ENCODE results near the gene NFATC4. TPM values are rescaled to one million over a fixed set of nuclear protein-coding genes. Genes with fewer than 3 reads are reported as not detected.

NFATC4 gene
- total and polyA plus RNA-seq, 10 of the 15 experiments (the other 5 are each of a cell fraction or from before 2014, with no cell fraction given): 0.97 to 14.3 (median 4.9) TPM

GRCh38 chr14:24411443-24412389, 43.7 kb downstream of the NFATC4 start (continued):
- TF ChIP-seq CEBPZ (IDR thresholded peaks at IDR 0.05; ENCODE audit: low read depth, low read length) (no peak), CBFB (IDR thresholded peaks at IDR 0.05; ENCODE audit: low read depth) (no peak), STAT3 (IDR thresholded peaks at IDR 0.05; ENCODE audit: low read depth, low read length) (no peak)

- ChIA-PET CTCF (interaction anchor here (0.8 to 3.5 kb wide), 8 partner anchors 11 to 106 kb away, joined by 3 to 18 read pairs (median 3); partner anchors contain the start of genes CIDEB and RIPK3), RAD21 (ENCODE audit: unreplicated experiment) (interaction anchor here (1.0 to 1.7 kb wide), 2 partner anchors 18 to 81 kb away, joined by 4 to 7 read pairs; no protein-coding TSS in a partner anchor), SMC1A (ENCODE audit: uncharacterized antibody, unreplicated experiment) (interaction anchor here (0.7 to 2.2 kb wide), 5 partner anchors 11 to 52 kb away, joined by 3 to 14 read pairs (median 3); no protein-coding TSS in a partner anchor), POLR2A (no interaction called here)
- H2AFZ ChIP-seq (ENCODE audit: control insufficient read depth, low read depth, low read length): no peak overlapping the region
- FAIRE-seq: no peak
- no peak for DNase-seq (ENCODE audit: low read depth, low spot score)
- no peaks in the 10 kb centered on the region for H3K9me3 ChIP-seq (replicated peaks; ENCODE audit: control insufficient read depth, insufficient read depth, low read length)
- no peak overlapping the region for H3K9ac ChIP-seq (ENCODE audit: control insufficient read depth, insufficient read depth, low read length)
- no peak overlapping the region for H3K4me3 ChIP-seq
- H3K36me3 ChIP-seq (ENCODE audit: control insufficient read depth in 2 of 2, insufficient read depth in 2 of 2, low read length in 1 of 2): no peaks in the 10 kb centered on the region
- in situ Hi-C loops (cut with MboI): no loop called here
- intact Hi-C loops (cut with micrococcal nuclease; ENCODE audit: unreplicated experiment): loop anchor here (5.0 kb wide), 1 partner anchor 47 kb away; the partner anchor contains the start of gene NFATC4
- peaks cover 0 to 5% of the 10 kb centered on the region in 2 experiments; a peak in 3 of 4 replicates for H3K27me3 ChIP-seq (replicated peaks in 1 of 2; ENCODE audit: control insufficient read depth in 2 of 2, insufficient read depth in 2 of 2, low read length in 1 of 2)
- H3K79me2 ChIP-seq (ENCODE audit: control insufficient read depth, insufficient read depth, low read length): no peaks in the 10 kb centered on the region
- no peaks in the 10 kb centered on the region for H3K4me1 ChIP-seq (ENCODE audit: control insufficient read depth, insufficient read depth, low read length)
- no peak overlapping the region for H3K4me2 ChIP-seq (ENCODE audit: control insufficient read depth, insufficient read depth)
- no peak for TF ChIP-seq RUNX3 (IDR thresholded peaks at IDR 0.05; ENCODE audit: low read length)
- no peak for TF ChIP-seq MEF2A (IDR thresholded peaks at IDR 0.05; ENCODE audit: insufficient read depth, low read depth, low read length)
- TF ChIP-seq TCF12 (IDR thresholded peaks at IDR 0.05; ENCODE audit: low read depth, low read length): no peak
- TF ChIP-seq ATF7 (IDR thresholded peaks at IDR 0.05; ENCODE audit: low read depth): no peak
- no peak for TF ChIP-seq STAT1 (conservative IDR thresholded peaks at IDR 0.05)
- TF ChIP-seq CHD4 (IDR thresholded peaks at IDR 0.05): no peak
- no peak for TF ChIP-seq BCL11A (IDR thresholded peaks at IDR 0.05; ENCODE audit: low read depth, low read length)
- no peak for TF ChIP-seq RFX5 (IDR thresholded peaks at IDR 0.05; ENCODE audit: low read depth, low read length)
- no peak overlapping the region for H3K27ac ChIP-seq (ENCODE audit: control insufficient read depth, insufficient read depth)
- BruUV-seq (replicated peaks): no TSS peak
- ATAC-seq: no peak
- H4K20me1 ChIP-seq (ENCODE audit: control insufficient read depth, insufficient read depth): no peaks in the 10 kb centered on the region
- WGBS (ENCODE audit: insufficient coverage, insufficient replicate concordance, low lambda C conversion rate, missing lambda C conversion rate): 19% methylated on average over 1 of the region's 1 CpG
Measured at GRCh38 chr14:24414077-24414476, 46.1 kb downstream of the NFATC4 start.
